Calu3 (cell line): ENCODE results near the gene SLC35F4. TPM values are rescaled to one million over a fixed set of nuclear protein-coding genes. Genes with fewer than 3 reads are reported as not detected.

Source experiments
- BruUV-seq: library from RNA; stranded (reverse); fragments of 400-500 nt; replicated peaks from 2 replicates; lab custom pipeline; 2021; lab: Mats Ljungman, UMichigan
- CTCF ChIA-PET: fragments of 300-600 bp; sonication (Branson Sonifier 250); formaldehyde crosslinking; loops from one replicate; lab custom pipeline; 2022; ENCODE audit warnings: antibody characterized with exemption; lab: Charles Lee
- DNase-seq: peaks from one replicate; pipeline ENCODE4 v3.0.0; 2022
- H3K27ac Mint-ChIP-seq: one replicate; pipeline ENCODE4 v1.8.0; 2022; ENCODE audit warnings: mixed read lengths; ENCODE audit not compliant: unreplicated experiment
- H3K27me3 Mint-ChIP-seq: one replicate; pipeline ENCODE4 v1.8.0; 2022; ENCODE audit warnings: mixed read lengths; ENCODE audit not compliant: unreplicated experiment
- H3K36me3 Mint-ChIP-seq: one replicate; pipeline ENCODE4 v1.8.0; 2022; ENCODE audit warnings: mild to moderate bottlenecking, moderate library complexity, mixed read lengths; ENCODE audit not compliant: insufficient read depth, unreplicated experiment
- H3K4me1 Mint-ChIP-seq: one replicate; pipeline ENCODE4 v1.8.0; 2022; ENCODE audit warnings: mild to moderate bottlenecking, low read depth, mixed read lengths; ENCODE audit not compliant: unreplicated experiment
- H3K4me3 Mint-ChIP-seq: one replicate; pipeline ENCODE4 v1.8.0; 2022; ENCODE audit warnings: mild to moderate bottlenecking, low read depth, moderate library complexity, mixed read lengths; ENCODE audit not compliant: unreplicated experiment
- H3K9me3 Mint-ChIP-seq: one replicate; pipeline ENCODE4 v1.8.0; 2022; ENCODE audit warnings: low read depth, mixed read lengths; ENCODE audit not compliant: unreplicated experiment
- CTCF ChIP-seq: fragments of 200-600 bp; IDR thresholded peaks from one replicate; pipeline ENCODE4 v1.8.0; 2022; ENCODE audit warnings: antibody characterized with exemption; ENCODE audit not compliant: unreplicated experiment
- intact Hi-C: fragments of 100-400 bp; cut with micrococcal nuclease; formaldehyde crosslinking; loops from one replicate; pipeline ENCODE4 v1.10.0; 2022; ENCODE audit not compliant: unreplicated experiment
- total RNA-seq: library from RNA; stranded (reverse); gene quantifications from 2 replicates; pipeline ENCODE4 v1.2.3, GENCODE V29; 2022

The SLC35F4 gene
- total RNA-seq, 1 experiment from 2014 or later, result not detected

- no peaks in the 10 kb centered on the region for H3K4me1 Mint-ChIP-seq
- no peak overlapping the region for H3K4me3 Mint-ChIP-seq
- H3K27ac Mint-ChIP-seq, result no peak overlapping the region
- no TSS peak for BruUV-seq
- TF ChIP-seq CTCF, result no peak
- no peak for DNase-seq
- H3K36me3 Mint-ChIP-seq, result peaks cover 4% of the 10 kb centered on the region
- intact Hi-C loops, result loop anchor here (5.0 kb wide), 1 partner anchor 199 kb away; no protein-coding TSS in a partner anchor
- peaks cover 27% of the 10 kb centered on the region for H3K27me3 Mint-ChIP-seq
- CTCF ChIA-PET, result no interaction called here
- H3K9me3 Mint-ChIP-seq, result no peaks in the 10 kb centered on the region
Observed at GRCh38 chr14:57686304-57686703, 179.6 kb downstream of the SLC35F4 start.

- no peak for TF ChIP-seq CTCF
- DNase-seq, result no peak
- Mint-ChIP-seq H3K4me3 (no peak overlapping the region), H3K27ac (no peak overlapping the region), H3K27me3 (no peaks in the 10 kb centered on the region), H3K36me3 (no peaks in the 10 kb centered on the region), H3K9me3 (peaks cover 3% of the 10 kb centered on the region), H3K4me1 (no peaks in the 10 kb centered on the region)
- CTCF ChIA-PET, result no interaction called here
- intact Hi-C loops, result no loop called here
- BruUV-seq, result no TSS peak
Observed at GRCh38 chr14:57671021-57671420, 194.9 kb downstream of the SLC35F4 start.

- H3K4me1 Mint-ChIP-seq, result no peaks in the 10 kb centered on the region
- BruUV-seq, result no TSS peak
- H3K36me3 Mint-ChIP-seq, result no peaks in the 10 kb centered on the region
- H3K27ac Mint-ChIP-seq, result no peak overlapping the region
- DNase-seq, result no peak
- TF ChIP-seq CTCF, result no peak
- no peak overlapping the region for H3K4me3 Mint-ChIP-seq
- intact Hi-C loops, result no loop called here
- peaks cover 4% of the 10 kb centered on the region for H3K9me3 Mint-ChIP-seq
- CTCF ChIA-PET, result interaction anchor here (0.6 kb wide), 1 partner anchor 157 kb away, joined by 5 read pairs; no protein-coding TSS in a partner anchor
- H3K27me3 Mint-ChIP-seq, result peaks cover 40% of the 10 kb centered on the region
Observed at GRCh38 chr14:57660208-57660607, 205.7 kb downstream of the SLC35F4 start.

GRCh38 chr14:57659052-57659451 is 206.8 kb downstream of the SLC35F4 start:
- H3K9me3 Mint-ChIP-seq, result peaks cover 4% of the 10 kb centered on the region
- H3K27ac Mint-ChIP-seq, result no peak overlapping the region
- no peaks in the 10 kb centered on the region for H3K36me3 Mint-ChIP-seq
- TF ChIP-seq CTCF, result no peak
- CTCF ChIA-PET, result interaction anchor here (0.5 kb wide), 1 partner anchor 501 kb away, joined by 3 read pairs; no protein-coding TSS in a partner anchor
- H3K27me3 Mint-ChIP-seq, result peaks cover 42% of the 10 kb centered on the region
- intact Hi-C loops, result no loop called here
- DNase-seq, result no peak
- BruUV-seq, result no TSS peak
- no peaks in the 10 kb centered on the region for H3K4me1 Mint-ChIP-seq
- no peak overlapping the region for H3K4me3 Mint-ChIP-seq
